ENCODE data around the gene ACTL7B.
"Not testable (repeated sequence)": the region's sequence is repeated elsewhere in the genome, so short reads cannot be mapped to it uniquely, and the experiment has no call there.

ACTL7B gene

GRCh38 chr9:108855888-108856287, at the start of gene ACTL7B:
Gene ACTL7B (minus strand): TSS chr9:108855986. CDS start chr9:108855930, 56 bp downstream.
- no peak for DNase-seq (ENCODE audit: low spot score)

GRCh38 chr9:108905494-108905893, 49.7 kb upstream of the ACTL7B start:
- no peak for DNase-seq (ENCODE audit: low spot score)

- no peak for DNase-seq (ENCODE audit: low spot score)
Measured at GRCh38 chr9:108904161-108904560, 48.4 kb upstream of the ACTL7B start.

GRCh38 chr9:108903420-108904103, 47.8 kb upstream of the ACTL7B start:
- DNase-seq (ENCODE audit: low spot score), result no peak

GRCh38 chr9:108900176-108900575, 44.4 kb upstream of the ACTL7B start:
- DNase-seq (ENCODE audit: low spot score), result no peak

GRCh38 chr9:108899023-108899695, 43.4 kb upstream of the ACTL7B start:
- not testable (repeated sequence) for DNase-seq (ENCODE audit: low spot score)

- no peak for DNase-seq (ENCODE audit: low spot score)
Measured at GRCh38 chr9:108897324-108898096, 41.7 kb upstream of the ACTL7B start.

GRCh38 chr9:108894225-108894997, 38.6 kb upstream of the ACTL7B start:
- no peak for DNase-seq (ENCODE audit: low spot score)

GRCh38 chr9:108889649-108890067, 33.9 kb upstream of the ACTL7B start:
- DNase-seq (ENCODE audit: low spot score), result no peak

- DNase-seq (ENCODE audit: low spot score), result not testable (repeated sequence)
Measured at GRCh38 chr9:108886594-108887271, 30.9 kb upstream of the ACTL7B start.

- DNase-seq (ENCODE audit: low spot score), result no peak
Measured at GRCh38 chr9:108885643-108886348, 30.0 kb upstream of the ACTL7B start.

GRCh38 chr9:108884701-108885100, 28.9 kb upstream of the ACTL7B start:
- no peak for DNase-seq (ENCODE audit: low spot score)

GRCh38 chr9:108883085-108883484, 27.3 kb upstream of the ACTL7B start:
- no peak for DNase-seq (ENCODE audit: low spot score)

GRCh38 chr9:108882052-108882888, 26.5 kb upstream of the ACTL7B start:
- DNase-seq (ENCODE audit: low spot score), result no peak

GRCh38 chr9:108880738-108881316, 25.0 kb upstream of the ACTL7B start:
- DNase-seq (ENCODE audit: low spot score), result no peak

- DNase-seq (ENCODE audit: low spot score), result no peak
Measured at GRCh38 chr9:108877524-108877923, 21.7 kb upstream of the ACTL7B start.

GRCh38 chr9:108876425-108876824, 20.6 kb upstream of the ACTL7B start:
- DNase-seq (ENCODE audit: low spot score), result no peak

- no peak for DNase-seq (ENCODE audit: low spot score)
Measured at GRCh38 chr9:108874058-108874788, 18.4 kb upstream of the ACTL7B start.
